C4-2B (cell line): ENCODE data around the gene RNU6-9.
A peak's percentile ranks its signal among the peaks of the same experiment; 100 is the strongest.

ENCODE experiments used
- ZFX ChIP-seq: fragments of 450-650 bp; IDR thresholded peaks from 2 replicates; pipeline ENCODE4 v1.6.1; 2017
- TF ChIP-seq, protein P1 (sequence below): fragments of 450-650 bp; conservative IDR thresholded peaks from 2 replicates; pipeline ENCODE4 v1.5.1; 2017; ENCODE audit warnings: mild to moderate bottlenecking

DNA sequence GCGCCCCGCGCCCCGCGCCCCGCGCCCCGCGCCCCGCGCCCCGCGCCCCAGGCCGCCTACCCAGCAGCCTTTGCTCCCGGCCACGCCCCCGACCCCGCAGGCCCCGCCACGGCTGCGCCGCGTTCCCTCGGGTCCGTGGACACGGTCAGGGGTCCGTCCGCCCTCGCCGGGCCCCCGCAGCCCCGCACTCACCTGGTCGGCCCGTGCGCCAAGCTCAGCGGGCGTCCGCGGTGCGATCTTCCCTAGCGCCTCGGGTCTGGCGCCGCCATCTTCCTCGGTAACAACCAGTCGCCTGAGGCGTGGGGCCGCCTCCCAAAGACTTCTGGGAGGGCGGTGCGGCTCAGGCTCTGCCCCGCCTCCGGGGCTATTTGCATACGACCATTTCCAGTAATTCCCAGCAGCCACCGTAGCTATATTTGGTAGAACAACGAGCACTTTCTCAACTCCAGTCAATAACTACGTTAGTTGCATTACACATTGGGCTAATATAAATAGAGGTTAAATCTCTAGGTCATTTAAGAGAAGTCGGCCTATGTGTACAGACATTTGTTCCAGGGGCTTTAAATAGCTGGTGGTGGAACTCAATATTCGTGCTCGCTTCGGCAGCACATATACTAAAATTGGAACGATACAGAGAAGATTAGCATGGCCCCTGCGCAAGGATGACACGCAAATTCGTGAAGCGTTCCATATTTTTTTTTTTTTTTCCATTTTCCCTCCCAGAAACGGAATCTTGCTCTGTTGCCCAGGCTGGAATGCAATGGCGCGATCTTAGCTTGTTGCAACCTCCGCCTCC, at the start of gene RNU6-9, which contains the start of gene MED16:
- TF ChIP-seq, protein P1, sequence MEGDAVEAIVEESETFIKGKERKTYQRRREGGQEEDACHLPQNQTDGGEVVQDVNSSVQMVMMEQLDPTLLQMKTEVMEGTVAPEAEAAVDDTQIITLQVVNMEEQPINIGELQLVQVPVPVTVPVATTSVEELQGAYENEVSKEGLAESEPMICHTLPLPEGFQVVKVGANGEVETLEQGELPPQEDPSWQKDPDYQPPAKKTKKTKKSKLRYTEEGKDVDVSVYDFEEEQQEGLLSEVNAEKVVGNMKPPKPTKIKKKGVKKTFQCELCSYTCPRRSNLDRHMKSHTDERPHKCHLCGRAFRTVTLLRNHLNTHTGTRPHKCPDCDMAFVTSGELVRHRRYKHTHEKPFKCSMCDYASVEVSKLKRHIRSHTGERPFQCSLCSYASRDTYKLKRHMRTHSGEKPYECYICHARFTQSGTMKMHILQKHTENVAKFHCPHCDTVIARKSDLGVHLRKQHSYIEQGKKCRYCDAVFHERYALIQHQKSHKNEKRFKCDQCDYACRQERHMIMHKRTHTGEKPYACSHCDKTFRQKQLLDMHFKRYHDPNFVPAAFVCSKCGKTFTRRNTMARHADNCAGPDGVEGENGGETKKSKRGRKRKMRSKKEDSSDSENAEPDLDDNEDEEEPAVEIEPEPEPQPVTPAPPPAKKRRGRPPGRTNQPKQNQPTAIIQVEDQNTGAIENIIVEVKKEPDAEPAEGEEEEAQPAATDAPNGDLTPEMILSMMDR: no peak
- peak; percentile 53; the same call in 1 of the 2 replicates for TF ChIP-seq ZFX
